NCI-H2196 (cell line): ENCODE measurements around the gene RSPH10B2.
"Not testable (repeated sequence)": the region's sequence is repeated elsewhere in the genome, so short reads cannot be mapped to it uniquely, and the experiment has no call there.

Experiments used
- DNase-seq: peaks from one replicate; lab custom pipeline; 2025; ENCODE audit not compliant: unreplicated experiment; lab: John Stamatoyannopoulos, UW

The RSPH10B2 gene

DNA sequence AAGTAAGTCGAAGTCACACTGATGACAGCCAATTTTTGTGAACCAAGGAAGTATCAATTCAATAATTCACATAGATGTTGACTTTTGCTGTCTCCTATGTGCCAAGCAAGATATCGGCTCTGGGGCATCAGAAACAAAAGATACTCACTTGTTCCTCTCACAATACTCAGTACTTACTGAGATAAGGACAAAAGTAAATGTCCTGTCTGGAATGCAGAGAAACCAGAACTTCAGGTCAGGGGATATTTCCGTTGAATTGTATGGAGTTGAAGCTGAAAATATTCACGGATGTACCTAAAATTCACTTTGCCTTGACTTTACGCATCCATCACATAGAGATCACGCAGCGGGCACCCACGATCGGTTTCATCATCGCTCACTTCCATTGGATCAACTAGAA lies 83.2 kb downstream of the RSPH10B2 start:
- not testable (repeated sequence) for DNase-seq

- not testable (repeated sequence) for DNase-seq
These were observed 88.5 kb downstream of the RSPH10B2 start for GRCh38 chr7:6842278-6842921.

- DNase-seq, result not testable (repeated sequence)
These were observed 89.2 kb downstream of the RSPH10B2 start for GRCh38 chr7:6843092-6843491.

- not testable (repeated sequence) for DNase-seq
These were observed 89.8 kb downstream of the RSPH10B2 start for GRCh38 chr7:6843654-6844053.

DNA sequence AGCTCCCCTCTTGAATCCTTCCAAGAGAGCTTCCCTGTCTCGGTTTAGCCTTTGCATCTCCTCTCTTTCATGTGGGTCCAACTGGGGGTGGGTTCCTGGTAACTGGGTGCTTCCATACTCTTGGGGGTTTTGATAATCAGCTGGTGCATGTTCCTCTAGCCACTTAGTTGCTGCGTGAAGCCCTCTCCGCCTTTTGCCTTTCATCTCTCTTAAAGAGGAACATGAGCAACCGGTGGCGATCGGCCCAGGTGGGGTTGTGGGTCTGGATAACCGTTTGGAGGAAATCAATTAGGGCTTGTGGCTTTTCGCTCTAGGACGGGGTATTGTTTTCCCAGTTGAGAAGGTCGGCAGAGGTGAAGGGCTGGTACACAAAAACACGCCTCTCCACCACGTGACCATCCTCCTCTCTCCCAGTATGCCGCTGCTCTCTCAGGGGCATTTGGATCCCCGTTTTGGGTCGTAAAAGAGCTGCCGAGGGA lies 92.1 kb downstream of the RSPH10B2 start:
- not testable (repeated sequence) for DNase-seq

GRCh38 chr7:6847751-6848150 lies 93.8 kb downstream of the RSPH10B2 start:
- not testable (repeated sequence) for DNase-seq
